GM06990 (cell line): ENCODE data around the gene ACR.

Experiments used
- DNase-seq: peaks from one replicate; pipeline ENCODE4 v3.0.0-alpha.2; 2011; ENCODE audit not compliant: insufficient read length; ENCODE audit errors: extremely low read depth
- H3K27me3 ChIP-seq: replicated peaks from 2 replicates; pipeline ENCODE4 v1.6.0; 2011; ENCODE audit warnings: low read length; ENCODE audit not compliant: control insufficient read depth, insufficient read depth
- H3K36me3 ChIP-seq: 2 replicates; pipeline ENCODE4 v1.5.1; 2011; ENCODE audit warnings: low read length; ENCODE audit not compliant: control insufficient read depth, insufficient read depth
- H3K4me3 ChIP-seq: replicated peaks from 2 replicates; pipeline ENCODE4 v1.5.1; 2011; ENCODE audit warnings: low read depth, mild to moderate bottlenecking, control low read depth, low read length
- CTCF ChIP-seq: IDR thresholded peaks from 2 replicates; pipeline ENCODE4 v1.5.1; 2011; ENCODE audit warnings: low read length, control low read depth, mild to moderate bottlenecking, inconsistent platforms; ENCODE audit not compliant: insufficient read depth, poor library complexity, severe bottlenecking

ACR gene

GRCh38 chr22:50713008-50713385, 25.0 kb upstream of the ACR start:
- TF ChIP-seq CTCF, result no peak
- no peak for DNase-seq
- Histone ChIP-seq H3K4me3 (no peak overlapping the region), H3K36me3 (no peaks in the 10 kb centered on the region), H3K27me3 (no peaks in the 10 kb centered on the region; the same call in 1 of the 2 replicates)

DNA sequence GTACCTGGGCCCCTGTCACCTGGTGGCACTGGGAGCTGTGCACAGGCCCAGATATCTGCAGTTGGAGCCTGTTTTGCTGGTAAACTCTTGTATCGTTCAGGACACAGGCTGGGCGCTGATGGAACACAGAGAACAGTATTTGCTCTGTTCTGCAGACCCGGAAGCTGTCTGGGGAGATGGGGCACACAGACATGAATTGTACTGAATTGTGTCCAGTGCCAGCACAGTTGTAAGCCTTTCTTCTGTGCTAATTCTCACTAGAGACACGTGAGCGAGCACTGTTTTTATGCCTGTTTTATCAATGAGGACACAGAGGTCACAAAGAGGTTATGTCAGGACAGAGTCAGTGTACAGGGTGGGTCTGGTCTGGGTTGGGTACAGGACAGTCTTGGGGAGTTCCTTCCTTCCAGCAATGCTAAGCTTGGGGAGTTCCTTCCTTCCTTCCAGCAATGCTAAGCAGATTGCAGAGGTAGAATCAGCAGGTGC, 24.4 kb upstream of the ACR start:
- no peak for DNase-seq
- no peaks in the 10 kb centered on the region; the same call in 1 of the 2 replicates for H3K27me3 ChIP-seq
- no peaks in the 10 kb centered on the region for H3K36me3 ChIP-seq
- H3K4me3 ChIP-seq, result no peak overlapping the region
- TF ChIP-seq CTCF, result no peak

GRCh38 chr22:50714150-50714549, 23.9 kb upstream of the ACR start:
- Histone ChIP-seq H3K27me3 (no peaks in the 10 kb centered on the region; the same call in 1 of the 2 replicates), H3K36me3 (no peaks in the 10 kb centered on the region), H3K4me3 (no peak overlapping the region)
- no peak for TF ChIP-seq CTCF
- no peak for DNase-seq

GRCh38 chr22:50714631-50715179, 23.3 kb upstream of the ACR start:
- no peak for DNase-seq
- no peak for TF ChIP-seq CTCF
- Histone ChIP-seq H3K27me3 (no peaks in the 10 kb centered on the region), H3K4me3 (no peak overlapping the region), H3K36me3 (no peaks in the 10 kb centered on the region)

DNA sequence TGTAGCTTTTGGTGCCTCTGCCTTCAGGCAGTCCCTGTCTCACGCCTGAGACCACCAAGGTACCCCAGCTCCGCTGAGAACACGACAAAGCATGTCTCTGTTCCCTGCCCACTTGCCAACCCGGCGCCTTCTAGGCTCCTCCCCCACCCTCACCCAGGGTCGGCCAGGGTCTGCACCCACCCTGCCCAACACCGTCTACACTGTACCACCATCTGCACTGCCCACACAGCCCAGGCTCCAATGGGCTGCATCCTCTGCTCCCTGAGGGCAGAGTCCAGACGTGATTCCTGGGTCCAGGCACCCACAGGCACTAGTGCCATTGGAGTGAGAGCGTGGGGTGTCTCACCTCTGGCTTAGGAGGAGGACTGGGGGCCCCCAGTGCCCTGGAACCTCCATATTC, 22.8 kb upstream of the ACR start:
- Histone ChIP-seq H3K27me3 (no peaks in the 10 kb centered on the region), H3K4me3 (no peak overlapping the region), H3K36me3 (no peaks in the 10 kb centered on the region)
- DNase-seq, result no peak
- no peak for TF ChIP-seq CTCF

DNA sequence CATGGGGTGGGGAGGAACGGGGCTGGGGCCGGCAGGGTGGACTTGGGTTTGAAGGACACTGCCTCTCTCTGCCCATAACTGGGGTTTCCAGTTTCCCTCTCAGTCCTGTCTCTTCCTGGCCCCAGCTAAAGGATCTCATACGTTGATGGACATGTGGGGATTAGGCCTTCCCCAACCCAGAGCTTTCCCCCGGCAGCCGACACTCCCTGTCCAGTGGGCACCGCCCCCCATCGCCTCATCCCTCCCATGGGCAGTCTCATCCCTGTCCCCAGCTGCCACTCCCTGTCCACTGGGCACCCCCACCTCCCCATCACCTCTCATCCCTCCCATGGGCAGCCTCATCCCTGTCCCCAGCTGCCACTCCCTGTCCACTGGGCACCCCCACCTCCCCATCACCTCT, 22.2 kb upstream of the ACR start:
- Histone ChIP-seq H3K4me3 (no peak overlapping the region), H3K36me3 (no peaks in the 10 kb centered on the region), H3K27me3 (no peaks in the 10 kb centered on the region)
- no peak for DNase-seq
- no peak for TF ChIP-seq CTCF
